ENCODE measurements around the gene PJA1.

Gene PJA1

DNA sequence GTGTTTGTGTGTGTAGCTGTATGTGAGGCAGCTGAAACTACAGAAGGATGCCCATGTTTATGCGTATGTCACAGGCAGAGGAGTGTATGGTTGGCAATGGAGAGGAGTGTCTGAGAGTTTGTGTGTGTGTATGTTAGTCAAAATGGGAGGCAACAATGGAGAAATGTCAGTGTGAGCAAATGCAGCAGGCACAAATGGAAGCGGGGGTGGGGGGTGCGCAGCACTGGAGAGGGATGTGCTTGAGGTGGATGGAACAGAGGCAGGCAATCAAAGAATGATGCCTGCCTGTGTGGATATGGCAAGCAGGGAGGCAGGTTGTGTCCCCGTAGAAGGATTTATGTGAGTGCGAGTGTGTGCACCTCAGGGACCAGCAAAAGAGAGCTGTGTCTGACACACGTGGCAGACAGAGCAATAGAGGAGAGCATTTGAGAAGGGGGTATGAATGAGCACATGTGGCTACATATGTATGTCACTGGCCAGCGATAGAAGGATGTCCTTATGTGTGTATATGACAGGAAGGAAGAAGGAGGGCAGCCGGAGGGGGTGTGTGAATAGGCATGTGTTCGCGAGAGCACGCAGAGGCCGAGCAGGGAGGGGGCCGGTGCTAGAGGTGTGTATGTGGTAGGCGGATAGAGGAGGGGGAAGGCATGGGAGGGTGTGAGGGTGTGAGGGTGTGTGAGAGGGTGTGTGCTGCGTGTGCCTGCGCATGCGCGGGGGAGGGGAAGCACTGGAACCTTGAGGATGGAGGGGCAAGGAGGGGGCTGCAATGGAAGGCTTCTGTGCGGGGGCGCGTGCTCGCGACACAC is 1.1 kb downstream of the PJA1 start:
- DNase-seq = peak; percentile 73 to 76

DNA sequence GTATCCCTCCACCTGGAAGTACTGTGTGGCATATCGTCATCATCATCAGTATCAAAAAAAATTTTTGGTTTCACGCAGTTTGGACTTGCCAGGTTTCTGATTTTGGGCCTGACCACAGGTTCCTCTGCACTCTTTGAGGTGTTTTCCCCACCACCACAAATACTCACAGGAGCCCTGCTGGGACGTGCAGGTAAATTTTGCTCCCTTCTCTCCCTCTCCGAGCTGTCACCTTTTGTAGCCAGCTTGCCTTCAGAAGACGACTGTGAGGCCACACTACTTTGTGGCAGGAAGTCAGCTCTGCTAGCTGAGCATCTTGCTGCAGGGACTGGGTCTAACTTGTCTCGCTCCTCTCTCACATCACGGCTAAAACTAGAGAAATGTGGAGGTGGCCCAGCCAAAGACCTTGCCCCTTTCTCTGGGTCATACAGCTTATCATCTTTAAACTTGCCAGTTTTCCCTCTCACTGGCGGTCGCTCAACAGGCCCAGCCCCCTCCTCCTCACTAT is 2.8 kb downstream of the PJA1 start:
- DNase-seq = peak in 1 of 2 donors; percentile 21

DNA sequence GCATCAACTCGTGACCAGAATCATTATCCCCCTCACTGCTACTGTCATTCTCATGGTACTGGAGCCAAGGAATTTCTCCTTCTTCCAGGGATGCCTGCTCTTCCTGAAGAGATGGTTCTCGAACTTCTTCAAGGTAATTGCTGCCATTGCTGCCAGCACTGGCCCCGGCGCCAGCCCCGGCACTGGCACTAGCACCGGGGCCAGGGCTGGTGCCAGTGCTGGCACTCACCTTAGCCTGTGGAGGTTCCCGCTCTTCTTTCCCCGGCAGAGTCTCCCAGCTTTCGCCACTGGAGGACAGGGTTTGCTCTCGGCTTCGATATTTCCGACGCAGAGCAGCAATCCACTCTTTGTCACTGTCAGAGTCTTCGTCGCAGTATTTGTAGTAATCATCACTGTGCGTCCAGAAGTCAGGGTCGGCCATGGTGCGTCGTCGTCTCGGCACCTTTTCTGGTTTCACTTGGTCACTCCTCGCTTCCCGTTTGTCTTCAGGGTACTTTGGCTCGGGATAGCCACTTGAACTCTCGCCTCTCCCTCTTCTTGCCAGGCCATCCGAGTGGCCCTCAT is 3.4 kb downstream of the PJA1 start:
- no peak for DNase-seq

DNA sequence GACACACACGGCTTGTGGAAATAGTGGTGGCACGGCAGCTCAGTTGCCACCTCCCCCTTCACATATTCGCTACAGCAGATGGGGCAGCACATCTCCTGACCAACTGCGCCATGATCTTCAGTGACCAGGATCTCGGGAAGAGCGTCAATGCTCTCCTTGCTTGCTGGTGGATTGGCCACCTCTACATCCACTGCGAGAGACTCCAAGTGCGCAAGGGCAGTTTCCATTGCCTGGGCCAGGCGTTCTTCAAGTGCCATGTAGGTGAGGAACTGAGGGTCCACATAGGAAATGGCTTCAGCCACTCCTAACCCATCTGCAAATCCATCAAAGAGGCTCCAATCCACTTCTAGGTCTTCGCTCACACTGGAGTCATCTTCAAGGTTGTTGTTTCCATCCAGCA is 3.9 kb downstream of the PJA1 start:
- DNase-seq = no peak

DNA sequence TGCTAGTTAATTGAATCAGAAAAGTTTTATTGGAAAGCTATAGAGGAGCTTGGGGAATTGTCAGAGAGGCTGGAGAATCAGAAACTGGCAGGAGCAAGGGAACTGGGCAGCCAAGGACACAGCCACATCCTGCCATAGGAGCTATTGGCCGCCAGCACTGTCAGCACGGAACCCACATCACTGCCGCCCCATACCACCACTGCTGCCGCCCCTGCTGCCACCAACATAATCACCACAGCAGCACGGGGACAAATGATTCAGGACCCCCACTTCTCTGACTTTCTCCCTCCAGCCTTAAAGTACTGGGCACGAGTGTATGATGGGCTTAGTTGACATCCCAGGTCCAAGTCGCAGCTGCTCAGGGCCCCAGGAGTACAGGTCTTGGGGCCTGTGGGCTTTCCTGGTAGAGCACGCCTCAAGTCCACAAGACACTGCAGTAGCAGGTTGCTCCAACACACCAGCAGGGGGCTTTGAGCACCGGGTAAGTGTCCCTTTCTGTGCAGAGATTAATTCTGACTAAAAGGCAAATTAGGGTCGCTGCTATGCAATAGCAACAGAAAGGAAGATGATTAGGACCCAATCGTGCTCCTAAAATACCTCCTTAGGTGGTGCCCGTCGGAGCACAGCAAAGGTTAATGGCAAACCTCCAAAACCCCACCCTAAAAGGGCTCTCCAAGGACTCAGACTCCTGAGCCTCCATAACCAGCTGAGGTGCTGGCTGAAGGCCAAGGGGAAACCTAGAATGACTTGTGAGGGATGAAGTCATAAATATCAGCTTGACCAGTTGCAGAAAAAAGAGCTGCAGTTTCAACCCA is 6.9 kb downstream of the PJA1 start:
- DNase-seq = peak; percentile 19 to 33

DNA sequence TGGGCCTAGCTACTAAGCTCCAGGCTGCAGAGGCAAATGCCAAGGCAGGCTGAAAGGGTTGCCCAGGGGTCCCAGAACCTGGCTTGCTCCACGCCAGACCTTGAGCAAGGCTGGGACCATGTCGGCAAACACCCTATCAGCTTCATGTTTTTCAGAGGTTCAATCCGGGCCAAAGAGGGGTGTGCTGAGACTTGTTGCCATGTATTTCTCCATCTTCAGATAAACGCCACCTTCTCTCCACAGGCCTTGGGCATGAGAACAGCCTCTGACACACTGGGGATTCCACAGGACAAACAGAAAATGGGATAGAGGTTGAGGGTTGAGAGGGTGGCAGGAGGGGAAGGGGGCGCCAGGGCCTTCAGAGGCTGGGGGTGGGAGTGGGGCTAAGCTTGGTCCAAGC is 8.6 kb downstream of the PJA1 start:
- no peak for DNase-seq

DNA sequence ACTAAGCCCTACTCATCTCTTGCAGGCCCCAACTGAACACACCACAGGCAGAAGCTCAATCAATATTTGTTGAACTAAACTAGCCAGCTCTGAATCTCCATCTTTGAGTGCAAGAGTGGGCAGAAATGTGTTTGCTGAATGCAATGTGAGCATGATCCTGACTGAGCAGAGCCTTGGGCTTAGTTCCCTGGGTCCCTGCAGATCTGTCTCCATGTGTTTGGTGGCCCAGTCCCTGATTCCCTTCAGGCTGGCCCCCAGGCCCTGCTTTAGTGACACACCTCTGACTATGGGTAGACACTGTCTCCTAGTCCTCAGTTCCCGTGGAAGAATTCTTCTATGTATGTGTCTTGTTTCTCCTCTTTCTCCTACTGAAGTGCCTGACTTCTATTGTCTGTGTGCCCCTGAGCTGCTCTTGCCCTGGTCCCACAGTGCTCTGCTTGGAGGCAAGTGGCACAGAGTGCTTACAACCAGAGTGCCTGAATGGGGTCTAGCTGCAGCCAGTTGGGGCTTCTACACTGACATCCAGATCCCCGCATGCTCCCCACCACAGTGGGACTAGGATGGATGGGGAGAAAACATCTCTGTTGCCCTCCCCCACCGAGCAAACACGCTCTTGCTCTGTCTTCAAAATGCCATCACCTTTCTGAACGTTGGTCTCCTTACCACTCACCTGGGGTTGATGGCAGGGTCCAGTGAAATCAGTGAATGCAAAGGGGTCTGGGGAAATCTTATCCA is 9.3 kb downstream of the PJA1 start:
- DNase-seq = no peak

DNA sequence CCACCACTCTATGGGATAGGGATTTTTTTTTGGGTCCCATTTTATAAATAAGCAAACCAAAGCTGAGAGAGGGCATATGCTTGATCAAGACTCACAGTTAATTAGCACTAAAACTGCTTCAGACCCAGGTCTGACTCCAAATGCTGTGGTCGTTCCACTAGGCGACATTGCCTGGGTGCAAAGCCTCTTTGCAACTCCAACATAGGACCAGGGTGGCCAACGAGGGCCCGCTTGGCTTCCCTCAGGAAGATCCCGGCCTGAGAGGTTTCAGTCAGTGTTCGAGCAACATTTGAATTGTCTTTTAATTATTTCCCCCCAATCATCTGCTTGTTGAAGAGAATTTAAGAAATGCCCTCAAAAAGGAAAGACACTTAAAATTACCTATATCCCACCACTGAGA is 11.2 kb downstream of the PJA1 start:
- no peak for DNase-seq

DNA sequence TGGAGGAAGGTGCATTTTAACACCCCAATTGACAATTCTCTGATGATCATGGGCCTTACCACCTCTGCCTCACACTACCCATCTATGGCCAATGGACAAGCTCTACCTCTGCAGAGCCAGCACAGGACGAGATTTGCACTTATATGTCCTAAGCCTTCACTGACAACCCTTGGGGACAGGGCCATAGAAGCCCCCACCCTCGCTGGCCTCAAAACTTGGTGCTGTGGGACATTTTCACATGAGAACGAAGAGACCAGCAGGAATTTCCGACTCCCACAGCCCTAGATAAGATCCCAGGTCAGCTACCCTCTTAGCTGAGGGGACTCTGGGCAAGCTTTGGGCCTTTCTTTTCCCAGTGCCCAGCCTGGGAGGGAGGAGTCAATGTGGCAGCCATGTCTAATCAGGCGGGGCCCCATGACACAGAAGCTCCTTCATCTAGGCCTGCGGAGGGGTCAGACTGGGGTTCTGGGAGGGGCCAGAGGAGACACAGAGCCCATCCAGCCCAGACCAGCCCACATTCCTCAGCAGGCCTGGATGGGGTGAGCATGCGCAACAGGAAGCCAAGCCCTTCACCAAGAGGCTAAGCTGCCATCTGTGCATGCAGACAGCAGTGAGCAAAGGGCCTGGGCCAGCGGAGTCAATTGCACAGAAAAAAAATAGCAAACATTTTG is 12.1 kb downstream of the PJA1 start:
- DNase-seq = no peak

DNA sequence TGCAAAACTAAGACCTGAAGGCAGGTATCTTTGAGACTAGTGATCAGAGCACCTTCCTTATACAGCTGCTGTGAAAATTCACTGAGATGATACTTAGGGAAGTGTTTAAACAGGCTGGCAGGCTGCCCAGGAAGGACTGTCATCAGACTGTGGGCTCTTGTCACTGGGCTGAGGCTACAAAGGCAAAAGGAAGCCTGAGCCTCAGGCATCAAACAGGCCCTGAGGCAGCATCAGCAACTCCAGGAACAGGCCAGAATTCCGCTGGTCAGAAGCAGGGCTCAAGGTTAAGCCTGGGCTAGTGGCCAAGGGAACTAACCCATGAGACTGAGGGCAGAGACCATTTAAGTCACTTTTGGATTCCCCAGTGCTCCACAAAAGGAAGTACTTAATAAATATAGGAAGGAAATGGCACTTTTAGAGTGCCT is 12.8 kb downstream of the PJA1 start:
- DNase-seq = peak in 1 of 2 donors; percentile 18

DNA sequence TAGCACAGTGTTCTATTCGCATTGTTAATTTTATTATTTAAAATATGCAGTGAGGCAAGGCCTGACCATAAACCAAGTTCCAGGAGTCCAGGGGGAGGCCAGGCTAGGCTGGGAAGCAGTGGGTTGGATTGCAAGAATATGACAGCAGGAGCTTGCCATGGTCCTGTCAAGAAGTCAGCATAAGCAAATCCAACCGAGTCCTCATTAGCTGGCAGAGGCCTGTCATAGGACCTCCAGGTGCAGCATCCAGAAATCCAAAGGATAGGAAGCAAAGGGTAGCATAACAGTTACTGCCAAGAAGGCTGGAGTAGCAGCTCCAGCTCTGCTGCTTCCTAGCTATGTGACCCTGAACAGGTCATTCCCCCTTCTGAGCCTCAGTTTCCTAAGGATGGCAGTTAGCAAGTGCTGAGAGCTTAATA is 13.4 kb downstream of the PJA1 start:
- DNase-seq = no peak

DNA sequence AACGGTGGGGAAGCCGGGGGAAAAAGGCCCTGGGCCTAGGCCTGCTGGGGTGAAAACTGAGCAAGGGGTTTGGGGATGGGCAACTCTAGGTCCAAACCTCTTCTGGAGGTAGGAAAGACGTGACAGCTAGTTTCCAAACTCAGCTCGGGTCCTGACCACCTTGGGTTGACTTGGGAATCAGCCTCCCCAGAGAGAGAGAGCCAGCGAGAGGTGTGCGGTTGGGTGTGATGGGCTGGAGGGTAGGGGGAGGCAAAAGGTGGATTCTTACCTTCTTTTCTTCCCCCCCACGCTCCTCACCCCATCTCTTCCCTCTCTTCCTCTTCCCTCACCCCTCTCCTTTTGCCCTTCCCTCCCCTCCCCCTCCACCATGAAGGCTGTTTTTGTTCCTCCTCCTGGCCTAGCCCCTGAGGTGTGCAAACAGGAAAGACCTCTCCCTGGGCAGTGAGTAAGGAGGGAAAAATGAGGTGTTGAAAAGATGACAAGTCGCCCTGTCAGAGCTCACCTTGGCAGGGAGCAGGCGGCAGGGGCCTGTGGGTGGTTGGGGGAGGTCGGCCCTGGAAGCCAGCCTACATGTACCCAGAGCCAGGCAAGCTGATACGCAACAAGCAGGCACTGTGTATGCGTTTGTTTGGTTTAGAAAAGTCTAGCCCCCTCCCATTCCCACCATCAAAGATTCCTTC is 14.8 kb downstream of the PJA1 start:
- DNase-seq = no peak

DNA sequence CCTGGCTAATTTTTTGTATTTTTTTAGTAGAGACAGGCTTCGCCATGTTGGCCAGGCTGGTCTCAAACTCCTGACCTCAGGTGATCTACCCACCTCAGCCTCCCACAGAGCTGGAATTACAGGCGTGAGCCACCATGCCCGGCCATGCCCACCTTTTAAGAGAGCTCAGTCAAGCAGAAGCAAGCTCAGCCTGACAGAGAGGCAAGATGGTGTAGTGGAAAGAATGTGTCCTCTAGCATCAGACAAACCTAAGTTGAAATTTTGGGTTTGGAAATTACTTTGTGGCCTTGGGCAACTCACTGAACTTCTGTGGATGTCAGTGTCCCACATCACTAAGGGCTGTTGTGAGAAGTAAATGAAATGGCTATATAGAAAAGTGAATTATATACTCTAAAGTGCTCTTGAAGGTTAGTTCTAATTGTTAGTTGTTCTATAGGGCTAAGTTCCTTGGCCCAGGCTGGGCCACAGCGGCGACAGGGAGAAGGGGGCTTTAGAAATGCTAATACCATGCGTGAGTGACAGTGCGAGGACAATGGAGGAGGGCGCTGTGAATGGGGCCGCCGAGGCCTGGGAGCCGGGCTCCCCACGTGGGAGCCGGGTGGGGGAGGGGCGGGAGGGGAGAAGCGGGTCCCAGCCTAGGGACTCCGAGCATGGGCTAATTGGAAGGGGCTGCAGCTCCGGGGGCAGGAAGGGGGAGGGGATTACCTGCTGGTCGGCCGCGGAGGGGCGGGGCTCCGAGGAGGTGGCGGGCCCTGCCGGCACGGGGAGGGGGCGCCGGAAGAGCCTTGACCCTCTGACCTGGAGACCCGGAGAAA is 15.6 kb downstream of the PJA1 start:
- no peak for DNase-seq

DNA sequence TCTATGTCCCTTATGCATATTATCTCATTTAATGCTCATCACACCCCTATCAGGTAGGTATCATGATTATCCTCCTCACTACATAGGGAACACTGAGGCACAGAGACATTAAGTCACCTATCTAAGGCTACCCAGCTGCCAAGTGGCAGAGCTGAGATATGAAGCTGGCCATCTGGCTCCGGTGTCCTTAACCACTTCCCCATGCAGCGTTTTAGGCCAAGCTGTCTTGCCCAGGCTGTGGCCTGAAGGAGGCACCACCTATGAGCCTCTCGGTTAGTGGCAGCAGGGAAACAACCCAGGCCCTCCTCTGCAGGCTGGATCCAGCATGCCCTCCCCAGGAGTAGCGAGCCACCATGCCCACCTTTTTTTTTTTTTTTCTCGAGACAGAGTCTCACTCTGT is 16.3 kb downstream of the PJA1 start:
- no peak for DNase-seq

DNA sequence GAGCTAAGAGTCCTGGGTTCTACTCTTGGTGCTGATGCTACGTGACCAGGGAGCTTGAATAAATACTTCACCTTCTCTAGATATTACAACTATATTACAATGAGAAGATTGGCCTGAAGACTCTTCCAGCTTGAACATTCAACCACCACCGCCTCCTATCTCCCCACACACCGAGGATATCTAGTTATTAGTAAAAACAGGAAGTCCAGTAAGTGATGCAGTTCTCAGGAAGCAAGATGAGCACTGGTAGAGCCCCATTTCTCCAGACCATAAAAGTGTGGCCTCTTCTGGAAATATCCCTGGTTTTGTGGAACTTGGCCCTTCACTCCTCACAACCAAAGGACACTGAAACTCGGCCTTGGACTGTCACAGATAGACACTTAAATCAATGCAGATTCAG is 18.5 kb downstream of the PJA1 start:
- DNase-seq = no peak

DNA sequence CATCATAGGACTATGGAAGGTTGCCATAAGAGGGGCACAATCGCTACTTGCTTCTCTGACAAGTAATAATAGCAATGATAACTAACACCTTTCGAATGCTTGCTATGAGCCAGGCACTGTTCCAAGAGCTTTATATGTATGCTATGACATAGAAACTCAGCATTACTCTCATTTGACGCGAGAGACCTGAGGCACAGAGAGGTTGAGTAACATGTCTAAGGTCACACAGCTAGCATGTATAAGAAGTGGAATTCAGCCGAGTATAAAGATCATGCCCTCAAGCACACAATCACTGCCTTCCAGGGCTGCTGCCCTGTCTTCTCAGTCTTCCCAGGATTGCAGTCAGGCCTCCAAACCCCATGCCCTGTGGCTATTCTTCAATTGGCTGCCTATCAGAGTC is 19.5 kb downstream of the PJA1 start:
- no peak for DNase-seq

DNA sequence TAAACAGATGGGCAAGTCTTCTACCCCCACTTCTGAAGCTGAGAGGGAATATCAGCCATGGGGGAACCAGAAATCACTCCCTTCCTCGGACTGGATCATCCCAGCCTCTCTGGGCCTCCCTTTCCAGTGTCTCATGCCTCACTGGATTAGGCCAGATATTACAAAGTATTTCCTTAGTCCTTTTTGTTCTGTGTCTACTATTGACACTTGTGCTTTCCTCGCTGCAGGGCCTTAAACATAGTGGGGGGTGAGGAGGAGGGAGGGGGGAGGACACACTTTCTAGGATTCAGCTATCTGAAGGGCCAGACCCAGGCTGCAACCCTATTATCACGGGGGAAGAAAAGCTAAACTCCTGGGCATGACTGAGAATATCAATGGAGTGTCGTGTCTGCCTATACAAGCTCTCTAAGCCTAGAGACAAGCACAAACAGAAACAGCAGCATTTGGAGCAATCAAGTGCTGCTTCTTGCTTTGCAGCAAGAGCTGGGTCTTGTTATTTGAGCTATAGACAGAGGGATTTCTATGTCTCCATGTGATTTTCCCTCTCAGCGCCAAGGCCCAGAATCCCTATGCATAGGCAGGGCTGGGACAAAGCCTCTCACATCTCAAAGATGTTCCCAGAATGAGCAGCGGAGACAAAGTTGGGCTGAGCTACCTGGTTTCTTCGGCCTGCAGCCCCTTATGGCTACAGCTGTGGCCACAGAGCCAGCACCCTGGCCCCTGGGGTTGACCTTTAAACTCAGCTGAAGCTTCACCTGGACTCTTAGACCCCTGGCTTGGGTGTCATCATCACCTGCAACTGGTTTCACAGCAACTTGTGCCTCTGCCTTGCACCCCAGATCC is 20.2 kb downstream of the PJA1 start:
- DNase-seq = no peak

DNA sequence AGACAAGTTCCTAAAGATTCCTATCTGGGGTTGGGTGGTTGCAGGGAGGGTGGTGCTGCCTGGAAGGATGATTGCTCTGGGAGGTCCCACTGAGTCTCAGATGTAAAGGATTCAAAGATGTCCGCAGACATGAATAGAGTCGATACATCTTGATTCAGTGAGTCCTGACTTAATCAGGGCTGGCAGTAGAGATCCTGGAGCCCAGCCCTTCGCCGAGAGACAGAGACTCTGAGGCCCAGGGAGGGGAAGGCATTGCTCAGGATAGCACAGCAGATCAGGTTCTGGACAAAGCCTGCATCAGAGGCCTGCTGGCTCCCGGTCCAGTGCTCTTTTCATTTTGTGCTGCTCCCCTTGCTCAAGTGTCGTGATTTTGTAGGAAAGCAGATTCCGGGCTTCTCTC is 21.7 kb downstream of the PJA1 start:
- no peak for DNase-seq

DNA sequence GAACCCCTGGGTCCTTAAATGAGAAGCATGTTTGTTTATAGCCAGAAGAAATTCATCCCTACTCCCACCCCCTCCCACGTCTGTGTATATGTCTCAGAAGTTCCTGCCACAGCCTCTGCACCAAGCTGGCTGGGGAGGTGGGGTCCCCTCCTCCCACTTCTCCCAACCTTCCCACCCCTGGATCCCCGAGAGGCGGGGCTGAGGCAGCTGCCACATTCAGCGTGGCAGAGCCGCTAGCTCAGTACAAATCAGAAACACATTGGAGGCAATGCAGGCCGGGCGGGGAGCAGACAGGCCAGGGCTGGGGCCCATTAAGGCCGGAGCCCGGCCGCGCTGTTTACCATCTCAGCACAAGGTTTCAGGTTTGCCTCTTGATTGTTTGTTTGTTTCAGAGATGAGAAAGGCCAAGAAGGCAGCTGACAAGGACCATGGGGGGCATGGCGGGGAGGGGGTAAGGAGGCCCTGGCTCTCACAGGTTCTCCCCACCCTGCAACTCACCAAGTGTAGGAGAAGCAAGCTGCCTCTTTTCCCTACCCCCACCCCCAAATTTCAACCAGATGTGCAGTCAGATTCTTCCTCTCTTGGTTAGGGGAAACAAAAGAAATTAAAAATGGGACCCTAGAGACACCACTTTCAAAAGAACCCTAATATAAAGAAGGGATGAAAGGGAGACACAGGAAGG is 22.3 kb downstream of the PJA1 start:
- no peak for DNase-seq

Data from CD4-positive, alpha-beta T cell treated with Interleukin-1 beta for 1 hour (primary cell).